OCI-LY7 (cell line): ENCODE data around the gene ZDHHC13. TPM values are rescaled to one million over a fixed set of nuclear protein-coding genes. Genes with fewer than 3 reads are reported as not detected.

Source experiments
- BruUV-seq: library from RNA; stranded (reverse); fragments of 400-500 nt; replicated peaks from 2 replicates; lab custom pipeline; 2021; lab: Mats Ljungman, UMichigan
- CTCF ChIA-PET: fragments of 300-600 bp; sonication (Branson Sonifier 250); formaldehyde crosslinking; loops from one replicate; lab custom pipeline; 2022; ENCODE audit warnings: antibody characterized with exemption; ENCODE audit not compliant: unreplicated experiment; lab: Charles Lee
- POLR2A ChIA-PET: fragments of 300-600 bp; sonication (Branson Sonifier 250); formaldehyde crosslinking; loops from one replicate; lab custom pipeline; 2022; ENCODE audit warnings: antibody characterized with exemption; lab: Charles Lee
- DNase-seq: peaks from one replicate; pipeline ENCODE4 v3.0.0-alpha.2; 2015; ENCODE audit warnings: low spot score
- H2AFZ ChIP-seq: fragments of 200-600 bp; sonication (generic), shearing (Covaris generic); 2 replicates; pipeline ENCODE4 v1.6.1; 2014; ENCODE audit warnings: mild to moderate bottlenecking, antibody characterized with exemption, low read length, moderate library complexity
- H3K27ac ChIP-seq: fragments of 200-600 bp; sonication (generic); 2 replicates; pipeline ENCODE4 v1.5.1; 2014; ENCODE audit warnings: mixed run types, low read depth, mild to moderate bottlenecking, moderate library complexity, low read length, inconsistent platforms; ENCODE audit not compliant: poor library complexity, severe bottlenecking
- H3K36me3 ChIP-seq: fragments of 200-600 bp; sonication (generic); 2 replicates; pipeline ENCODE4 v1.6.1; 2014; ENCODE audit warnings: mild to moderate bottlenecking, antibody characterized with exemption, low read length, moderate library complexity, mixed read lengths; ENCODE audit not compliant: insufficient read depth
- H3K4me1 ChIP-seq: fragments of 200-600 bp; sonication (generic); 2 replicates; pipeline ENCODE4 v1.5.1; 2014; ENCODE audit warnings: mild to moderate bottlenecking, low read length; ENCODE audit not compliant: insufficient read depth, poor library complexity, severe bottlenecking
- H3K4me2 ChIP-seq: fragments of 200-600 bp; sonication (generic); 2 replicates; pipeline ENCODE4 v1.6.1; 2014; ENCODE audit warnings: mild to moderate bottlenecking, low read length
- H3K4me3 ChIP-seq: fragments of 200-600 bp; sonication (generic); 2 replicates; pipeline ENCODE4 v1.5.1; 2014; ENCODE audit warnings: mild to moderate bottlenecking, low read depth, low read length; ENCODE audit not compliant: poor library complexity, severe bottlenecking
- H3K79me2 ChIP-seq: fragments of 200-600 bp; sonication (generic); 2 replicates; pipeline ENCODE4 v1.6.1; 2016; ENCODE audit warnings: low read depth, mild to moderate bottlenecking, low read length, moderate library complexity, mixed read lengths; ENCODE audit not compliant: insufficient read depth
- H3K9me2 ChIP-seq: fragments of 200-600 bp; sonication (generic); 2 replicates; pipeline ENCODE4 v1.6.1; 2016; ENCODE audit warnings: mild to moderate bottlenecking, low read length, mixed read lengths; ENCODE audit not compliant: insufficient read depth
- H3K9me3 ChIP-seq: fragments of 200-600 bp; sonication (generic); 2 replicates; pipeline ENCODE4 v1.6.1; 2014; ENCODE audit warnings: mild to moderate bottlenecking, mixed run types, low read length, mixed read lengths
- H4K20me1 ChIP-seq: fragments of 200-600 bp; sonication (generic); 2 replicates; pipeline ENCODE4 v1.6.1; 2014; ENCODE audit warnings: mild to moderate bottlenecking, antibody characterized with exemption, low read length, moderate library complexity, mixed read lengths; ENCODE audit not compliant: insufficient read depth
- EZH2phosphoT487 ChIP-seq: fragments of 200-600 bp; sonication (generic); IDR thresholded peaks from 2 replicates; pipeline ENCODE4 v1.6.1; 2018; ENCODE audit warnings: low read depth, borderline replicate concordance, mild to moderate bottlenecking, mixed run types, antibody characterized with exemption, low read length, moderate library complexity, mixed read lengths
- intact Hi-C: fragments of 100-400 bp; cut with micrococcal nuclease; formaldehyde crosslinking; loops from one replicate; pipeline ENCODE4 v1.10.0; 2022; ENCODE audit not compliant: unreplicated experiment
- total RNA-seq, 2 experiments: library from RNA; depleted of rRNA in 1 of 2; stranded (reverse); fragments of >200 nt in 1 of 2; shearing (Covaris generic) in 1 of 2; gene quantifications; 2 replicates each; pipeline ENCODE4 v1.2.3, GENCODE V29; 2014 to 2022
- TF ChIP-seq, protein P1 (sequence below): fragments of 200-600 bp; sonication (generic); conservative IDR thresholded peaks from 2 replicates; pipeline ENCODE4 v1.5.1; 2014; ENCODE audit warnings: mild to moderate bottlenecking, antibody characterized with exemption, low read length, moderate library complexity, mixed read lengths

ZDHHC13 gene
- total RNA-seq, 2 experiments from 2014 or later: 25.0 to 28.1 TPM

DNA sequence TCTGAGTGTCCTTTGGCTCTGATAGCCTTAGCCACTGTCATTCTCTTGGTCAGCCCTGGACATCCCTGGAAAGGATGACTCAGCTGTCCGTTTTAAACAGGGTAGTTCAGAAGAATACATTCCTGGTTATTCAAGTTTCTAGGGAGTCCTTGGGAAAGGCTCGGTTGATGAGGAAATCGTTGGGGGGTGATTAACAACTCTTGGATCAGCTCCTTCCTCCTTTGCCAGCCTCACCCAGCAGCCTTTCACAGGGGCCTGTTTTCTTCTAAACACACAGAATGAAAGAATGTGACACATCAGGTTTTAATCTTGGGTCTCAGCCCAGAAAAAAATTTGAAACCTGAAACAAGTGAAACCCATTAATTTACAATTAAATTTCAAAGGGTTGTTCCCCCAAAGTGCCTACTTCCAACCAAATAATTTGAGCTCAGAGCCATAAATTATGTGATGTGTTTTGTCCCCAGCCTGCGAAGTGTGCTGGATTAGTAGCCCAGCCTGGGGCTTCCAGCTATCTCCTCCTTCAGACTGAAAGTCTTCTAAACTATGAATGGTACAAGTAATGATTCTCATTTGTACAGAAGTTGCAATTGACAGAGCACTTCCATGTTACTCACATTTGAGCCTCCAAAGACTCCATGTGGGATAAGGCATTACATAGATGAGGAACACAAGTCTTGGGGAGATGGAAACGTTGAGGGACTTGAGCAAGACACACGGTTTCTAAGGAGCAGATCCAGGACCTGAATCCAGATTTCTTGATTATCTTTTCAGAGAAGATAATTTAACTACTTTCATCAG lies 37.1 kb upstream of the ZDHHC13 start:
- CTCF ChIA-PET: no interaction called here
- Histone ChIP-seq H3K9me3 (no peaks in the 10 kb centered on the region), H3K4me3 (no peak overlapping the region), H3K9me2 (no peaks in the 10 kb centered on the region), H2AFZ (no peak overlapping the region), H3K4me1 (no peaks in the 10 kb centered on the region), H3K79me2 (no peaks in the 10 kb centered on the region), H3K27ac (no peak overlapping the region), H3K36me3 (no peaks in the 10 kb centered on the region), H4K20me1 (no peaks in the 10 kb centered on the region), H3K4me2 (no peak overlapping the region)
- POLR2A ChIA-PET: interaction anchor here (0.6 kb wide), 1 partner anchor 62 kb away, joined by 3 read pairs; no protein-coding TSS in a partner anchor
- TF ChIP-seq, protein P1, sequence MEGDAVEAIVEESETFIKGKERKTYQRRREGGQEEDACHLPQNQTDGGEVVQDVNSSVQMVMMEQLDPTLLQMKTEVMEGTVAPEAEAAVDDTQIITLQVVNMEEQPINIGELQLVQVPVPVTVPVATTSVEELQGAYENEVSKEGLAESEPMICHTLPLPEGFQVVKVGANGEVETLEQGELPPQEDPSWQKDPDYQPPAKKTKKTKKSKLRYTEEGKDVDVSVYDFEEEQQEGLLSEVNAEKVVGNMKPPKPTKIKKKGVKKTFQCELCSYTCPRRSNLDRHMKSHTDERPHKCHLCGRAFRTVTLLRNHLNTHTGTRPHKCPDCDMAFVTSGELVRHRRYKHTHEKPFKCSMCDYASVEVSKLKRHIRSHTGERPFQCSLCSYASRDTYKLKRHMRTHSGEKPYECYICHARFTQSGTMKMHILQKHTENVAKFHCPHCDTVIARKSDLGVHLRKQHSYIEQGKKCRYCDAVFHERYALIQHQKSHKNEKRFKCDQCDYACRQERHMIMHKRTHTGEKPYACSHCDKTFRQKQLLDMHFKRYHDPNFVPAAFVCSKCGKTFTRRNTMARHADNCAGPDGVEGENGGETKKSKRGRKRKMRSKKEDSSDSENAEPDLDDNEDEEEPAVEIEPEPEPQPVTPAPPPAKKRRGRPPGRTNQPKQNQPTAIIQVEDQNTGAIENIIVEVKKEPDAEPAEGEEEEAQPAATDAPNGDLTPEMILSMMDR: no peak
- no peak for TF ChIP-seq EZH2phosphoT487
- BruUV-seq: no TSS peak
- DNase-seq: no peak
- intact Hi-C loops: loop anchor here (5.0 kb wide), 1 partner anchor 177 kb away; no protein-coding TSS in a partner anchor

DNA sequence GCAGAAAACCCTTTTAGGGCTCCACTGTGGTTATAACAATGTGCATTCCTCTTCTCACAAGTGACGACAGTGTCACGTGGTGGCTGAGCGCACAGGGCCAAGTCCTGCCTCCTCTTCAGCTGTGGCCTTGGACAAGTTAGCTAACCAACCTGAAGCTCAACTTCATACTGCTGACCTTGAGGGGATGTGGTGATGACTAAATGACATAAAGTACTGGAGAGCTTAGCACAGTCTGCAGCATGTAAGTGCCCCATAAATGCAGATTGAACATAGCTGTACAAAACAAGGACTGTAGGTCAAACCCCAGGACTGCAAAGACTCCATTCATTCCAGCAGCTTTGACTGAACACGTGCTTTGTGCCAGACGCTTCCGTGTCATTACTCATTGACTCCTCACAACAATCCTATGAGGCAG lies 36.4 kb upstream of the ZDHHC13 start:
- Histone ChIP-seq H4K20me1 (no peaks in the 10 kb centered on the region), H3K79me2 (no peaks in the 10 kb centered on the region), H3K4me2 (no peak overlapping the region), H3K9me3 (no peaks in the 10 kb centered on the region), H3K9me2 (no peaks in the 10 kb centered on the region), H2AFZ (no peak overlapping the region), H3K36me3 (no peaks in the 10 kb centered on the region), H3K4me1 (no peaks in the 10 kb centered on the region), H3K27ac (no peak overlapping the region), H3K4me3 (no peak overlapping the region)
- CTCF ChIA-PET: interaction anchor here (0.7 kb wide), 1 partner anchor 10 kb away, joined by 3 read pairs; no protein-coding TSS in a partner anchor
- TF ChIP-seq EZH2phosphoT487: no peak
- TF ChIP-seq, protein P1: no peak
- no TSS peak for BruUV-seq
- POLR2A ChIA-PET: no interaction called here
- intact Hi-C loops: no loop called here
- DNase-seq: no peak

DNA sequence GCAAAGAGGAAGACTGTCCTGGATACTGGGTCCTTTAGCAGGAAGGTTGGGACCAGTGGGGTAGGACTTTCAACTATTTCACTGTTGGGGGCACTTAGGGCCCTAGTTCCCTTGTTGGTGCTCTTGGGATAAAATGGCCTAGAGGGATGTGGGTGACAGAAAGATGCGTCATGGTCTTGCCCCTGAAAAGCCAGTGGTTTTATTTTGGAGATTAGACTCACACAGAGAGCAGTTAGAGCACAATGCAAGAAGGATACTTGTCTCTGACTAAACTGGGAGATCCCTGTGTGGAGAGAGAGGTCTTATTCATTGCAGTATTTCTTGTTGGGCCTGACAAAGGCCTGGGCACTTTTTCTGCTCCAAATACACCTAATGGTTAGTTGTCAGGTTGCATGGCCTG lies 33.8 kb upstream of the ZDHHC13 start:
- no peak for TF ChIP-seq EZH2phosphoT487
- TF ChIP-seq, protein P1: no peak
- no peaks in the 10 kb centered on the region for H3K36me3 ChIP-seq

More for the DNA sequence above, 33.8 kb upstream of the ZDHHC13 start:
- H3K9me2 ChIP-seq: no peaks in the 10 kb centered on the region
- no peak overlapping the region for H3K27ac ChIP-seq
- no peaks in the 10 kb centered on the region for H3K79me2 ChIP-seq
- no peak overlapping the region for H2AFZ ChIP-seq
- POLR2A ChIA-PET: interaction anchor here (0.7 kb wide), 1 partner anchor 9 kb away, joined by 3 read pairs; no protein-coding TSS in a partner anchor
- H3K9me3 ChIP-seq: no peaks in the 10 kb centered on the region
- H4K20me1 ChIP-seq: no peaks in the 10 kb centered on the region
- no peak overlapping the region for H3K4me3 ChIP-seq
- H3K4me2 ChIP-seq: no peak overlapping the region
- CTCF ChIA-PET: no interaction called here
- no peak for DNase-seq
- intact Hi-C loops: no loop called here
- no TSS peak for BruUV-seq
- H3K4me1 ChIP-seq: no peaks in the 10 kb centered on the region
